Activated naive CD4-positive, alpha-beta T cell treated with anti-CD3 and anti-CD28 coated beads, Interleukin-2, amount 10 ng/mL, durations not matched to agents 7 days and 5 days (primary cell): ENCODE results near the gene KIAA0513.
"Not testable (repeated sequence)": the region's sequence is repeated elsewhere in the genome, so short reads cannot be mapped to it uniquely, and the experiment has no call there.

Experiments
- CTCF ChIA-PET: fragments of 350-600 bp; sonication (Branson Sonifier 250); formaldehyde crosslinking; loops from one replicate; lab custom pipeline; 2021; ENCODE audit warnings: antibody characterized with exemption; lab: Charles Lee
- DNase-seq: peaks from one replicate; pipeline ENCODE4 v3.0.0-alpha.2; 2020
- H3K27ac Mint-ChIP-seq: one replicate; pipeline ENCODE4 v1.8.0; 2021; ENCODE audit warnings: mild to moderate bottlenecking, moderate library complexity, mixed read lengths
- H3K27me3 Mint-ChIP-seq: one replicate; pipeline ENCODE4 v1.8.0; 2021; ENCODE audit warnings: mild to moderate bottlenecking, mixed read lengths
- H3K36me3 Mint-ChIP-seq: one replicate; pipeline ENCODE4 v1.8.0; 2021; ENCODE audit warnings: mixed read lengths
- H3K4me1 Mint-ChIP-seq: one replicate; pipeline ENCODE4 v1.8.0; 2021; ENCODE audit warnings: mixed read lengths
- H3K4me3 Mint-ChIP-seq: one replicate; pipeline ENCODE4 v1.8.0; 2021; ENCODE audit warnings: mild to moderate bottlenecking, moderate library complexity, mixed read lengths
- H3K9me3 Mint-ChIP-seq: one replicate; pipeline ENCODE4 v1.8.0; 2021; ENCODE audit warnings: mixed read lengths

Gene KIAA0513

GRCh38 chr16:85028685-85029407 lies 1.3 kb downstream of the KIAA0513 start:
- peak overlapping the region; percentile 94 for H3K27ac Mint-ChIP-seq
- CTCF ChIA-PET: interaction anchor here (0.6 to 2.9 kb wide), 4 partner anchors 18 to 357 kb away, joined by 3 to 23 read pairs (median 4); no protein-coding TSS in a partner anchor
- no peaks in the 10 kb centered on the region for H3K9me3 Mint-ChIP-seq
- H3K4me3 Mint-ChIP-seq: peak overlapping the region; percentile 87
- H3K36me3 Mint-ChIP-seq: no peaks in the 10 kb centered on the region
- peak; percentile 80 for DNase-seq
- H3K27me3 Mint-ChIP-seq: peaks cover 3% of the 10 kb centered on the region
- peaks cover 42% of the 10 kb centered on the region for H3K4me1 Mint-ChIP-seq

GRCh38 chr16:85029408-85029784 lies 1.8 kb downstream of the KIAA0513 start:
- Mint-ChIP-seq H3K4me3 (peak overlapping the region; percentile 87), H3K27me3 (peaks cover 3% of the 10 kb centered on the region), H3K27ac (peak overlapping the region; percentile 94), H3K36me3 (no peaks in the 10 kb centered on the region), H3K4me1 (peaks cover 42% of the 10 kb centered on the region), H3K9me3 (no peaks in the 10 kb centered on the region)
- CTCF ChIA-PET: no interaction called here
- DNase-seq: peak; percentile 61

GRCh38 chr16:85029981-85030401 lies 2.4 kb downstream of the KIAA0513 start:
- Mint-ChIP-seq H3K4me1 (peaks cover 42% of the 10 kb centered on the region), H3K27ac (no peak overlapping the region), H3K36me3 (no peaks in the 10 kb centered on the region), H3K27me3 (no peaks in the 10 kb centered on the region), H3K4me3 (no peak overlapping the region), H3K9me3 (no peaks in the 10 kb centered on the region)
- CTCF ChIA-PET: no interaction called here
- no peak for DNase-seq

DNA sequence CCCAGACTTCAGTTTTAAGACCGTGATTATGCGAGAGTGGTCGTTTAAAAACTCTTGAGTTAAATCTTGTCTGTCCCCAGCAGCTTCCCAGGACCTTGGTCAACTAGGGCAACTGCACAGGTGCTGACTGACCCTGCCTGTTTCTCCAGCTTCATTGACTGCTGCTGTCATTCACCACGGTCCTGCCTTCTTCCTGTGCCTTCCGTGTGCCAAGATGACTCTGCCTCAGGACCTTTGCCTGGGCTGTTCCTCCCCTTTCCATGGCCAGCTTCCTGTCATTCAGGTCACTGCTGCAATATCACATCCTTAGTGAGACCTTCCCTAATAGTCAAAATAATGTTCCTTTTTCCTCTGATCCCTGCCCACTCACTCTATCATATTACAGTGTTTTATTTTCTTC lies 3.9 kb downstream of the KIAA0513 start:
- Mint-ChIP-seq H3K4me1 (peaks cover 36% of the 10 kb centered on the region), H3K36me3 (no peaks in the 10 kb centered on the region), H3K9me3 (no peaks in the 10 kb centered on the region), H3K27me3 (no peaks in the 10 kb centered on the region), H3K4me3 (no peak overlapping the region), H3K27ac (no peak overlapping the region)
- CTCF ChIA-PET: interaction anchor here (0.9 kb wide), 2 partner anchors 34 to 55 kb away, joined by 3 to 4 read pairs; no protein-coding TSS in a partner anchor
- DNase-seq: no peak

GRCh38 chr16:85032187-85032586 lies 4.6 kb downstream of the KIAA0513 start:
- peaks cover 29% of the 10 kb centered on the region for H3K4me1 Mint-ChIP-seq
- H3K4me3 Mint-ChIP-seq, H3K36me3 Mint-ChIP-seq, CTCF ChIA-PET, H3K27me3 Mint-ChIP-seq, DNase-seq, H3K9me3 Mint-ChIP-seq, H3K27ac Mint-ChIP-seq: not testable (repeated sequence)

DNA sequence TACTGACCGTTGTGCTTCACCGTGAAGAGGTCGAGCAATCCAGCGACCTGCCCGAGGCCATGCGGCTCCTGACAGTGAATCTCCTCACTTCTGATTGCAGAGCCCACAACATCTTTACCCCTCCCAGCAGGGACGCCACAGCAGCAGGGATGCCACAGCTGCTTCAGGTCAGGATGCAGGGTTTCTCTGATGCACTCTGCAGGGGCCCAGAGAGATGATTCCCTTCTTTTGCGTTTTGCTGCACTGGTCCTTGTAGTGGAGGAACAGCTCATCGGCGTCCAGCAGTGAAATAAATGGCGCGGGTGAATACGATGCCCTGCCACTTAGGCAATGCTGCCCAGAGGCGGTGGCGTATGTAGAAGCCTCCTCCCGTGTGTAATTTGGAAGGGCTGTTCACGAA lies 5.6 kb downstream of the KIAA0513 start:
- Mint-ChIP-seq H3K4me1 (peaks cover 22% of the 10 kb centered on the region), H3K27me3 (peaks cover 2% of the 10 kb centered on the region), H3K4me3 (no peak overlapping the region), H3K27ac (no peak overlapping the region), H3K9me3 (no peaks in the 10 kb centered on the region), H3K36me3 (no peaks in the 10 kb centered on the region)
- CTCF ChIA-PET: no interaction called here
- DNase-seq: no peak

GRCh38 chr16:85034591-85035433 lies 7.2 kb downstream of the KIAA0513 start:
- Mint-ChIP-seq H3K27ac (peak overlapping the region; percentile 52), H3K4me1 (peaks cover 6% of the 10 kb centered on the region), H3K36me3 (no peaks in the 10 kb centered on the region), H3K9me3 (no peaks in the 10 kb centered on the region), H3K4me3 (no peak overlapping the region), H3K27me3 (peaks cover 4% of the 10 kb centered on the region)
- DNase-seq: no peak
- CTCF ChIA-PET: interaction anchor here (0.9 kb wide), 1 partner anchor 51 kb away, joined by 3 read pairs; no protein-coding TSS in a partner anchor

DNA sequence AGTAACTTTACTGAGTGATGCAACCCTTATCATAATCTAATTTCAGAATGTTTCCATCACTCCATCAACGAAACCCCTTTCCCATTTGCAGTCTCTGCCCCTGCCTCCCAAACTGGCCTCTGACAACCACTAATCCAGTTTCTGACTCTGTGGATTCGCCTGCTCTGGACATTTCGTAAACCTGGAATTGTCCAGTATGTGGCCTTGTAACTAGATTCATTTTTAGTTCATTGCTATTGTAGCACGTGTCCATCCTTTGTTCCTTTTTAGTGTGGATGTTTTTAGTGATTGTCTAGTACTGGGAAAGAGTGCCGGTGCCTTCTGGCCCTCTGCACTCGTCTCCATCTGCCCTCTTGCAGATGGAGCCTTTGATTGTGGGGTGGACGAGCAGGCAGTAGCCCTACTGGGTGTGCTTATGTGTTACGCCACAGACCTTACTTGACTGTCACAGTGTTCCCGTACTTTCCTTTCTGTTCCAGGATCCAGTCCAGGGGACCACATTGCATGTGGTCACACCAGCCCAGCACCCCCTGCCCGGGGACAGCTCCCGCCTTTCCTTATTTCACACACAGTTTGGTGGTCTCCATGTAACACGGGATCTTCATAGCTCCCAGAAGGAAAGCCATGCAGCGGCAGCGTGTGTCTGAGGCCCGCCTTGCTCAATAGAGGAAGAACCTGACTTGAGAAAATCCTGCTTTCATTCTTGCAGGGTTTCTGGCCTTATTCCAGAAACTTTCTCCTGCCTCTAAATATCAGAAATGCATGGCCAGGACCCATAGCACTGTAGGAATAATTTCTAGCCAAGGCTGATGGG lies 8.8 kb downstream of the KIAA0513 start:
- DNase-seq: no peak
- H3K9me3 Mint-ChIP-seq: no peaks in the 10 kb centered on the region
- peaks cover 4% of the 10 kb centered on the region for H3K27me3 Mint-ChIP-seq
- no peak overlapping the region for H3K27ac Mint-ChIP-seq
- no peaks in the 10 kb centered on the region for H3K36me3 Mint-ChIP-seq
- CTCF ChIA-PET: no interaction called here
- peaks cover 2% of the 10 kb centered on the region for H3K4me1 Mint-ChIP-seq
- H3K4me3 Mint-ChIP-seq: no peak overlapping the region

DNA sequence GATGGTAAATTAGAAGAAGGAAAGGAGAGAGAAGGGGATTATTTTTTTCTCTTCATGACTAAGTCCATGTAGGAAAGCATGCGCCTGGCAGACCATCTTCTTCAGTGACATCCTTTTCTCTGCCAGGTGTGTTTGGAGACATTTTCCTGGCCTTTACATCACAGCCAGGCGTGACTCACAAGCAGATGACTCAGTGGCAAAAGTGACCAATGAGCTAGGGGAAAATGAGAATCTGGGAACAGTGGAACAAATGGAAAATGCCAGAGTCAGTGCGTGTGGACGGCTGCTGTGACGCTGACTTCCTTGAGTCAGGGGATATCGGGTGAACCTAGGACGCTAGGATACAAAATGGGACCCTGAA lies 9.4 kb downstream of the KIAA0513 start:
- Mint-ChIP-seq H3K27me3 (peaks cover 4% of the 10 kb centered on the region), H3K9me3 (no peaks in the 10 kb centered on the region), H3K27ac (no peak overlapping the region), H3K36me3 (no peaks in the 10 kb centered on the region), H3K4me1 (no peaks in the 10 kb centered on the region), H3K4me3 (no peak overlapping the region)
- CTCF ChIA-PET: no interaction called here
- DNase-seq: no peak

- H3K27ac Mint-ChIP-seq: peak overlapping the region; percentile 42
- H3K36me3 Mint-ChIP-seq: no peaks in the 10 kb centered on the region
- DNase-seq: no peak
- H3K27me3 Mint-ChIP-seq: peaks cover 4% of the 10 kb centered on the region
- CTCF ChIA-PET: no interaction called here
- H3K4me3 Mint-ChIP-seq: no peak overlapping the region
- H3K9me3 Mint-ChIP-seq: no peaks in the 10 kb centered on the region
- no peaks in the 10 kb centered on the region for H3K4me1 Mint-ChIP-seq
Observed at GRCh38 chr16:85037721-85038120, 10.1 kb downstream of the KIAA0513 start.

GRCh38 chr16:85040685-85041084 lies 13.1 kb downstream of the KIAA0513 start:
- H3K27ac Mint-ChIP-seq: no peak overlapping the region
- no peak overlapping the region for H3K4me3 Mint-ChIP-seq
- no peaks in the 10 kb centered on the region for H3K4me1 Mint-ChIP-seq
- no peak for DNase-seq
- H3K36me3 Mint-ChIP-seq: no peaks in the 10 kb centered on the region
- CTCF ChIA-PET: no interaction called here
- H3K9me3 Mint-ChIP-seq: no peaks in the 10 kb centered on the region
- H3K27me3 Mint-ChIP-seq: peaks cover 4% of the 10 kb centered on the region

- H3K4me1 Mint-ChIP-seq: no peaks in the 10 kb centered on the region
- H3K27me3 Mint-ChIP-seq: peaks cover 4% of the 10 kb centered on the region
- no peaks in the 10 kb centered on the region for H3K36me3 Mint-ChIP-seq
- CTCF ChIA-PET: no interaction called here
- no peak overlapping the region for H3K4me3 Mint-ChIP-seq
- no peaks in the 10 kb centered on the region for H3K9me3 Mint-ChIP-seq
- no peak overlapping the region for H3K27ac Mint-ChIP-seq
- no peak for DNase-seq
Observed at GRCh38 chr16:85041219-85042166, 13.9 kb downstream of the KIAA0513 start.

DNA sequence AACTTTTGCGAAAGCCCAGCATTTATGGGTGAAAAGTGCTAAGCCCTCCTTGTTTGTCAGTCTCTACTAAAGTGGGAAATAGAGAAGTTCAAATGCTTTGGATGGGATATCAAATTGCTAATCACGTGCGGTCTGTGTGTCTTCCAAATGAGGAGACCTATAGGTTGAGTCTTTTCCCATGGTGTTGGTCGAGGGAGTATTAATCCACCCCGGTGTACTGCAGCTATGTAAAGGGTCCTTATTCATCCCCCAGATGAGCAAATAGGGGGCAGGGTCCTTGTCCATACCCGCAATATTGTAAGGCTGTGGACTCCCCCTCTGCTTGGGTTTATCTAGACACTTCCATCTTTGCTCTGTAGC lies 14.6 kb downstream of the KIAA0513 start:
- Mint-ChIP-seq H3K4me3 (no peak overlapping the region), H3K27me3 (peaks cover 4% of the 10 kb centered on the region), H3K9me3 (no peaks in the 10 kb centered on the region), H3K4me1 (peaks cover 6% of the 10 kb centered on the region), H3K36me3 (peaks cover 2% of the 10 kb centered on the region), H3K27ac (no peak overlapping the region)
- no peak for DNase-seq
- CTCF ChIA-PET: no interaction called here
